HG03354 (cell line): ENCODE data around the gene PIGR.
A peak's percentile ranks its signal among the peaks of the same experiment; 100 is the strongest.

ENCODE experiments used
- ATAC-seq: cut with Tn5 transposase; IDR thresholded peaks from one replicate; pipeline ENCODE4 v1.9.1; 2021; ENCODE audit warnings: mild to moderate bottlenecking; ENCODE audit not compliant: unreplicated experiment, poor library complexity, severe bottlenecking

The PIGR gene, protein sequence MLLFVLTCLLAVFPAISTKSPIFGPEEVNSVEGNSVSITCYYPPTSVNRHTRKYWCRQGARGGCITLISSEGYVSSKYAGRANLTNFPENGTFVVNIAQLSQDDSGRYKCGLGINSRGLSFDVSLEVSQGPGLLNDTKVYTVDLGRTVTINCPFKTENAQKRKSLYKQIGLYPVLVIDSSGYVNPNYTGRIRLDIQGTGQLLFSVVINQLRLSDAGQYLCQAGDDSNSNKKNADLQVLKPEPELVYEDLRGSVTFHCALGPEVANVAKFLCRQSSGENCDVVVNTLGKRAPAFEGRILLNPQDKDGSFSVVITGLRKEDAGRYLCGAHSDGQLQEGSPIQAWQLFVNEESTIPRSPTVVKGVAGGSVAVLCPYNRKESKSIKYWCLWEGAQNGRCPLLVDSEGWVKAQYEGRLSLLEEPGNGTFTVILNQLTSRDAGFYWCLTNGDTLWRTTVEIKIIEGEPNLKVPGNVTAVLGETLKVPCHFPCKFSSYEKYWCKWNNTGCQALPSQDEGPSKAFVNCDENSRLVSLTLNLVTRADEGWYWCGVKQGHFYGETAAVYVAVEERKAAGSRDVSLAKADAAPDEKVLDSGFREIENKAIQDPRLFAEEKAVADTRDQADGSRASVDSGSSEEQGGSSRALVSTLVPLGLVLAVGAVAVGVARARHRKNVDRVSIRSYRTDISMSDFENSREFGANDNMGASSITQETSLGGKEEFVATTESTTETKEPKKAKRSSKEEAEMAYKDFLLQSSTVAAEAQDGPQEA

DNA sequence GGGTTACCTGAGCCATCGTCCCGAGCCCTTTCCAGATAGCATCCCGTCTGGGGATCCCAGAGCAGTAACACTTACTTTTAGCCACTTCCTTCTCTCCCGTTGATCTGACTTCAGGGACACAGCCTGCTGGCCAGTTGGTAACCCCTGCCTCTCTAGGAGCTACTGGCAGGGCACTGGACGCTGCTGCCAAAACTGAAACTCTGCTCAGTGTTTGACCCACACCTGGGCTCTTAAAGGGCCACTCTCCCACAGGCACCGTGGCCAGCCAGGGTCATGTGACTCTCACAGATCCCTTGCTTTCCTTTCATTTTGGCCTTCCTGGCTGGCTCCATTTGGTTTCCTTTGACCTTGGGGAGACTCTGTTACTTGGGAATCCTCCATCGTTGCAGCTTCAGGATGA, at the start of gene PIGR:
Gene PIGR, minus strand, starts transcription at position 206 of the 400 bp plus-strand sequence. CDS start 5,935 bp downstream, outside the sequence.
- ATAC-seq: no peak

DNA sequence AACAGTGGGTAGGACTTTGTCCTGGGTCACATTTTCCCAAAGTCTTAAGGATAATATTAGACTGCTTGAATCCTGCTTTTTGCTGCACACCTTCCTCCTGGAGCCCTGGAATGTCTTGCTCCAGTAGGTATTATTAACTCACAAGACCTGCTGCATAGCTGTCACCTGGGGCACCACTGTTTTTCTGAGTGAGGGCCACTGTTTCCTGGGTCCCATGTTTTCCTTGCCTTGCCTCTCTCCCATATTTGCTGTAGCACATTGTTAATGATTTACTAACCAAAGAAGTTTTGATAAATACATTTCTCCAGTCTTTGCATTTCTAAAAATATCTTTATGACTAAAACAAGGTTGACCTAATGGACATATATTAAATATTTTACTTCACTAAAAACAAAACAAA, 46.5 kb upstream of the PIGR start:
- no peak for ATAC-seq

- no peak for ATAC-seq
Measured at GRCh38 chr1:206987873-206988272, 41.6 kb upstream of the PIGR start.

DNA sequence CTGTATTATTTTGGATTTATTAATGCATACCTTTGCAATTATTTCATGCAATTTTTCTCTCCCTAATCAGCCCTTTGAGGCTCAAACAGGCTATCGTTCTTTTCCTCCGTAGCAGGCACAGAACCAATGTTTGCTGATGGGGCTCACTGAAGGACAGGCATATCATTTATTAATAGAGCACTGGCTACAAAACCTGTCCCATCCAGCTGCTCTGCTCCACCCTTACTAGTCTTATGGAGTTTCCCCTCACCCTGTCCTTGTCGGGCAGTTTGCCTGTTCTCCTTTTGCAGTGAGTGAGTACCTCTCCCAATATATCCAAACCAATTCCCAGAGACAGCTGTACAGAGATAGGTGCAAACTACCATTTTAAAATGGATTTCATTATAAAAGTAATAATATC, 40.6 kb upstream of the PIGR start:
- no peak for ATAC-seq

GRCh38 chr1:206986402-206986801, 40.1 kb upstream of the PIGR start:
- no peak for ATAC-seq

DNA sequence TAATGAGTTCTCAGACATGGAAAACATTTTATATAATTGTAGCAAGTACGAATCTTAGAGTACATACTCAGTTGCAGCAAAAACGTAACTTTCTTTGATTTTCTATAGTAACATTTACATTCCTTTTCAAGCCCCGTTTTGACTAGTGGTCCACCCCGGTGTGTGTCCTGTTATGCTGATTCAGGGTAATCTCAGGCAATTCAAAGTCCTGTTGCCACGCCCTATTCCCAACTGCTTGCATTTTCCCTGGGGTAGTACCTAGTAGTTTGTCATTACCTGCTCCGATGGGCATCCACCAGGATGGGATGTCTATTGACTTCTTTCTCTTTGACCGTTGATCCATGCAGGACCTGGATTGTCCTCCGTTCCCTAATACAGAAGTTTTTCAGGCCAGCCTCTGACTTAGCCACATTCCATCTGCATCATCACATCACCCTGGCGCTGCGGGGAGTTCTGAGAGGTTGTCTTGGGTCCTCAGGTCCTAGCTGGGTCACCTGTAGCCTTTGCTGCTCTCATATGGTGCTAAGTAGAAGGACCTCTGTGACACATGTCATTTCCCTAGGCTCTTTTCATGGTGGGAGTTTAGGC, 39.0 kb upstream of the PIGR start:
- ATAC-seq: no peak

DNA sequence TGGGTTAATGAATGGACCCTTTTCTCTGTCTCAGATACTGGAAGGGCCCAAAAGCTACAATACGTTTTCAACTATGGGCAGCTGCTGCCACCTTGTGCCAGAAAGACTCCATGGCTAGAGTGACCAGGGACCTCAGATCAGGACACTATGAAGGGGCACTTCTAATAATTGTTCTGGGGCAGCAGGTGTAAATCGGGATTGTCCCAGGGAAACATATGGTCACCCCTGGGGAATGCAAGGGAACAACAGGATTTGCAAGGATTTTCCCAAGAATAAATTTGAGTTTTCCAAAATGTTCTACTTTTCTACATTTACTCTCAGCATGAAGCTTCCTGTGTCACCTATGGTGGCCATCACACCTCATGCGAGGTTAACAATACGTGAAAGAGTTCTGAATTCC, 36.0 kb upstream of the PIGR start:
- ATAC-seq: no peak

DNA sequence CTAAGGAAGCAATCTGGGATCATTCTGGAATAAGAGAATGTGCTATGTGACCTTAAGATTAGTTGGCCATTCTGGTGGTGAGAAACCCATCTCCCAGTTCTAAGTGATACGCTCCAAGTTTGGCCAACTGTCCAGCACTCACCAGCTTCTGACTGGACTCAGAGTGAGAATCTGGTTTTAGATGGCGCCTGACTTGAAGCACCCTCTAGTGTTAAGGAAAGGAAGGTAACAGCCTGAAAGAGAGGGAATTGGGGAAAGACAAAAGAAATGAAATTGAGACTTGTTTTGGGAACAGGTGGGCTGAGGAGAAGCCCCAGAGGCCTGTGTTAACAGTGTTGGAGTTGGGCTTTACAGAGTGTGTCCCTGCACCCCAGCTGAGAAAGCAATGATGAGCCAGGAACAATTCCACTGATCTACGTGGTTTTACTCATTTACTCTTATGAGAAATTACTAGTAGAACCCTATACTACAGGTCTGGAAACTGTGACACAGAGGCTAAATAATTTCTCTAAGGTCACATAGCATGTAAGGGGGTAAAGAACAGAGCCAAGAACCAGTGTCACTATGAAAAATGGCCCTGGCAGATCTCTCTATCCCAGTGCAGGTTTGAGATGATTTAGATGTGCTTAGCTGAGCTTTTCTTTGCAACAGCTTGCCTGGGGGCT, 33.2 kb upstream of the PIGR start:
- ATAC-seq: no peak

GRCh38 chr1:206978259-206978658, 32.0 kb upstream of the PIGR start:
- ATAC-seq: no peak

GRCh38 chr1:206975306-206975705, 29.0 kb upstream of the PIGR start:
- no peak for ATAC-seq

DNA sequence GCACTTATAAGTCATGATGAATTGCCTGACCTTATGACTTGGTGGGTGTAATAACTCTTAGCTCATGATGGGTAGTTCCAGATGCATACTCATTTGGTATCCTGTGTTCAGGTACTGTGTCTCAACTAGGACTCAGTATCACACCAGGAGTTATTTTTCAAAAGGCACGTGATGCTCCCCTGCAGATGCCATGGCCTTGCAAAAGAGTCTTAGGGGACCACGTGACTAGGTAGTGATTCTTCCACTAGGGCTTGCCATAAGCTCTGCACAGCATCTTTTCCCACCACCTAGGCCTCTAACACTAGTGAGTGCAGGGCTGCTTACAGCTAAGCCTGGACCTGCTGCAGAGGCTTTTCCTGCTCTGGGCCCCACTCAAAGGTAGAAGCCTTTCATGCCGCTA, 27.9 kb upstream of the PIGR start:
- ATAC-seq: no peak

DNA sequence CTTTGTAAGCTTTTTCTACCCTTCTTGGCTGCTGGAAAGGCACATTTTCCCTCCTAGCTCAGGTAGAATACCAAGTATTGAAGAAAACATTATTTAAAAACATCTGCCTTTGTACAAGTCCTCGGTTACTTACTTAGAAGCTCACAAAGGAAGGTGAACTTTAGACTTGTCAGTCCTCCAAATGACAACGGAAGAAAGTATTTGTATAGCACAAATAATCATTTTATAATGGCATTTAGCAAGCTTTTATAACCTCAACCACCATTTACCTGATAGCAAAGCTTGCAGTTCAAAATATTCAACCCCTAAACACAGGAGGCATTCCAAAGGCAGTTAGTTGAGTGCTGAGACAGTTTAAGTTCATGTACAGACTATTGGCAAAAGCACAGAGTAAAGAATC, 26.5 kb upstream of the PIGR start:
- ATAC-seq: no peak

DNA sequence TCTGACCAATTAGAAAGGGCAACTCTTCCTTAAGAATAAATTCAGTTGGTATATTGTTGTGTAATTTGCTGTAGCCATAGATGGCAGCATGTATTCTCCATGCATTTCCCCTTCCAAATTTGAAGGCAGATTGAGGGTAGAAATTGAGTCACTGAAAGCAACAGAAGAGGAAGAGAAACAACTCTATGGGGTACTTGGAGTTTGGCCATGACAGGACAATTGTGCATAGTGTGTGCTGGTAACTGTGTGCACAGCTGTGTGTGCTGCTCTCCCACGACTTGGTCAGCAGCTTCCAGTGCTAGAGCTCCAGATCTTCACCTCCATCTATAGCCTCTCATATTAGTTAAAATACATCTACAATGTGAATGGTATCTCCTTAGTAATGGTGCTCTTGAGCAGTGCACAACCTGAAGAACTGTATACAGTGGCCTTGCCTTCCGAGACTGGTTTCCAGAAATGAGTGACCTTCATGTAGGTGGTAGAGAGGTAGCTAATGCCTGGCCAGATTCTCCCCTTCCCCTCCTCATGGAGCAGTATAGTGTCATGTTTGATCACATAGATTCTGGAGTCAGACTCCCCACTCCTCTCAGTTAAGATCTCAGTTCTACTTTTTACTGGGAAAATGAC, 24.9 kb upstream of the PIGR start:
- ATAC-seq: peak; percentile 65

DNA sequence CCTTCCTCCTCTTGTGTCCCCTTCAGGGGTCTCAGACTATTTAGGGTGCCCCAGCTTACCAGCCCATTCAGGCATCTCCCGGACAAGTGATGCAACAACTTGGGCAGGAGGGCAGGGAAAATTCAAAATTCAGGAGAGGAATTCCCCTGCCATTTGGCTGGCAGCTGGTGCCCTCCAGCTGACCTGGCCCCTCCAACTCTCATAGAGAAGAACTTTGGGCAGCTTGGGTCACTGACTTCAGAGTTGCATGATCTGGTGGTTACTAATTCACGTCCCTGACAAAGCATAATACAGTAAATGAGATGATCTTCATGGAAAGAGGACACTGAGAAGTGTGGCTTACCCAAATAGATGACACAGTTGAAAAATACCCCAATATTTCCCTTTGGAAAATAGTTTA, 24.2 kb upstream of the PIGR start, which contains the start of gene FCAMR:
Gene FCAMR, minus strand, starts transcription at position 15 of the 400 bp plus-strand sequence. CDS start 335 bp downstream, outside the sequence.
- no peak for ATAC-seq

- no peak for ATAC-seq
Measured at GRCh38 chr1:206969090-206969489, 22.8 kb upstream of the PIGR start.

DNA sequence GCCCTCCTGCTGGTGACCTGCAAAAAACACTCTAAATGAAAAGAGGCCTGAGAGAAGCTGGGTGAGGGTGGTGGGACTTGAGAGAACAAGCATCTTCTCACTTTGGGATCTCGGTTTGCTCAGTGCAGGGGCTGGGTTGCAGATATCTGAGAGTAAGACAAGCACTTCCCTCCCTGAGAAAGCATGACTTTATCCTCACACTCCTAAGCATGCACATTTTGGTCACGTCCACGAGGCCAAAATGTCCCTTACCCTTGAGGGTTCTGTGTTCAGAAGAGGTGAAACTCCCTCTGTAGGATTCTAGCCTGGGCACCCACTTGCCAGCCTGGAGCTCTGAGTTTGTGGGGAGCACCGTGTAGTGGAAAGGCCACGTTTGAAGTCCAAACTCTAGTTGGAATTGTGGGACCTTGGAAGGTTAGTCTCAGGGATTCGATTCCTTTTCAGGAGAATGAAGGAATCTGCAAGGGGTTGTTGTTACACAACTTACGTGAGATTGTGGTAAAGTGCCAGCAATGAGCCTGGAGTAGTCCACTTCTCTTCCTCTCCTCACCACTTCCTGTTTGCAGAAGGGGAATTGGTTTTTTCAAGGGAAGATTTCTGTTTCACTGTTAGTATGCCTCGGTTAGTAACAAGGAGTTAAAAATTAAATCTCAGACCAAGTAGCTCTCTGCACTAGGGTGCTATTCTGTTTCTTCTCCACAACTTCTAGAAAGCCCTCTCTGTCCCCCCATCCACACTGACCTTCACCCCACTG, 21.0 kb upstream of the PIGR start:
- ATAC-seq: peak; percentile 54

- ATAC-seq: no peak
Measured at GRCh38 chr1:206965781-206966180, 19.5 kb upstream of the PIGR start.

DNA sequence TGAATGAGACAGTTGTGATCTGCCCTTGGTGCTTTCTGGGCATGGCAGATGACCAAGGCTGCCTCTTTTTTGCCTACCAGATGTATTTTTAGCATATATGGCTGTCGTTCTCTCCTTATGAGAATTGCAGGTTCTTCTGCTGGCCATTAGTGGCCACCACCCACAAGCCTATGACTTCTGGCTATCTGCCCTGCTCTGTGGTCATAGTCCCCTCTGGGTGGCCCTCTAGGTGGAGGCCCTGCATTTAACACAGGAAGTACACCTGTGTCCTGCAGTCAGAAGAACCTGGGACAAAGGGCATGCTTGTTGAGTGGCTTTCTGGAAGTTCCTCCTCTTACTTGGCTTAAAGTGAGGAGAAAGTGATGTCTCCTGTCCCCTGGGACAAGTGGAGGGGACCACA, 17.5 kb upstream of the PIGR start:
- no peak for ATAC-seq

GRCh38 chr1:206963119-206963712, 16.9 kb upstream of the PIGR start:
- no peak for ATAC-seq
